SU-DHL-6 (cell line): Measurements from ENCODE around the gene SENP6.

Experiments used
- H2AFZ ChIP-seq: fragments of 200-600 bp; sonication (generic); 2 replicates; pipeline ENCODE4 v1.6.1; 2014; ENCODE audit warnings: low read depth, mild to moderate bottlenecking, moderate library complexity, mixed read lengths, antibody characterized with exemption, low read length; ENCODE audit not compliant: severe bottlenecking
- H3F3A ChIP-seq: fragments of 200-600 bp; shearing (Covaris generic); 2 replicates; pipeline ENCODE4 v1.6.0; 2016; ENCODE audit warnings: antibody characterized with exemption, mild to moderate bottlenecking; ENCODE audit not compliant: insufficient read depth
- H3K27ac ChIP-seq: fragments of 200-600 bp; sonication (generic); 2 replicates; pipeline ENCODE4 v1.5.1; 2016; ENCODE audit warnings: low read depth, mild to moderate bottlenecking, low read length, moderate library complexity, mixed read lengths
- H3K27me3 ChIP-seq: fragments of 200-600 bp; sonication (generic), shearing (Covaris generic); 2 replicates; pipeline ENCODE4 v1.6.0; 2014; ENCODE audit warnings: mild to moderate bottlenecking, low read length
- H3K36me3 ChIP-seq: fragments of 200-600 bp; sonication (generic); 2 replicates; pipeline ENCODE4 v1.6.1; 2014; ENCODE audit warnings: mild to moderate bottlenecking, low read length, mixed read lengths
- H3K4me2 ChIP-seq: fragments of 300-600, 200-600 bp; shearing (Covaris generic), sonication (generic); 2 replicates; pipeline ENCODE4 v1.6.0; 2014; ENCODE audit warnings: low read length, low read depth, mild to moderate bottlenecking; ENCODE audit not compliant: poor library complexity, severe bottlenecking
- H3K4me3 ChIP-seq: fragments of 200-600 bp; sonication (generic); 2 replicates; pipeline ENCODE4 v1.5.1; 2014; ENCODE audit warnings: antibody characterized with exemption, low read length, mild to moderate bottlenecking, mixed read lengths; ENCODE audit not compliant: insufficient read depth, poor library complexity, severe bottlenecking
- H3K79me2 ChIP-seq: fragments of 200-600 bp; sonication (generic); 2 replicates; pipeline ENCODE4 v1.6.1; 2014; ENCODE audit warnings: mild to moderate bottlenecking, low read length, moderate library complexity; ENCODE audit not compliant: insufficient read depth
- H3K9ac ChIP-seq: fragments of 200-600 bp; sonication (generic); 2 replicates; pipeline ENCODE4 v1.7.0; 2014; ENCODE audit warnings: mild to moderate bottlenecking, low read length
- H3K9me2 ChIP-seq: fragments of 200-600 bp; sonication (generic); replicated peaks from 2 replicates; pipeline ENCODE4 v1.6.1; 2014; ENCODE audit warnings: low read length; ENCODE audit not compliant: insufficient read depth
- H3K9me3 ChIP-seq: fragments of 200-600 bp; sonication (generic); 2 replicates; pipeline ENCODE4 v1.6.1; 2014; ENCODE audit warnings: low read length, mixed read lengths; ENCODE audit not compliant: insufficient read depth
- H4K20me1 ChIP-seq: fragments of 200-600 bp; sonication (generic); 2 replicates; pipeline ENCODE4 v1.6.1; 2014; ENCODE audit warnings: low read depth, mild to moderate bottlenecking, antibody characterized with exemption, low read length, moderate library complexity, mixed read lengths
- EZH2phosphoT487 ChIP-seq: fragments of 200-600 bp; sonication (generic), shearing (Covaris generic); conservative IDR thresholded peaks from 2 replicates; pipeline ENCODE4 v1.6.1; 2018; ENCODE audit warnings: mild to moderate bottlenecking, antibody characterized with exemption, low read length, moderate library complexity, mixed read lengths
- TF ChIP-seq, protein P1 (sequence below): fragments of 200-600 bp; sonication (generic); IDR thresholded peaks from one replicate; pipeline ENCODE4 v1.5.1; 2017; ENCODE audit warnings: antibody characterized with exemption, mild to moderate bottlenecking, low read length, moderate library complexity; ENCODE audit not compliant: insufficient read depth, poor library complexity, severe bottlenecking

SENP6 gene

DNA sequence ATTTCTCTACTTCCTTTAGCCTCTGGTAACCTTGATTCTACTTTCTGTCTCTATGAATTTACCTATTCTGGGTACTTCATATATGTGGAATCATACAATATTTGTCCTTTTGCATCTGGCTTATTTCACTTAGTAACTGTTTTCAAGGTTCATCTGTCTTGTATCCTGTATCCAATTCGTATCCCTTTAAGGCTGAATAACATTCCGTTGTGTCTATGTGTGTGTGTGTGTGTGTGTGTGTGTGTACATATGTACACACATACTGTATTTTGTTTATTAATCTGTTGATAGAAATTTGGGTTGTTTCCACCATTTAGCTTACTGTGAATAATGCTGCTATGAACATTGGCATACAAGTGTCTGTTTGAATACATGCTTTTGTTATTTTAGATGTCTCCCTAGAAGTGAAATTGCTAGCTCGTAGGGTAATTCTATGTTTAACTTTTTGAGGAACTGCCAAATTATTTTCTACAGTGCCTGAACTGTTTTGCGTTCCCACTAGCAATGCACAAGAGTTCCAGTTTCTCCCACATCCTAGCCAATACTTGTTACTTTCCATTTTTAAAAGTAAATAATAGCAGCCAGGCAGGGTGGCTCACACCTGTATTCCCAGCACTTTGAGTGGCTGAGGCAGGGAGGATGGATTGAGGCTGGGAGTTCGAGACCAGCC is 17.7 kb downstream of the SENP6 start:
- no peaks in the 10 kb centered on the region for H3F3A ChIP-seq
- peaks cover 82% of the 10 kb centered on the region for H3K79me2 ChIP-seq
- H3K36me3 ChIP-seq: peaks cover 1% of the 10 kb centered on the region; the same call in 1 of the 2 replicates
- TF ChIP-seq EZH2phosphoT487: no peak
- TF ChIP-seq, protein P1, sequence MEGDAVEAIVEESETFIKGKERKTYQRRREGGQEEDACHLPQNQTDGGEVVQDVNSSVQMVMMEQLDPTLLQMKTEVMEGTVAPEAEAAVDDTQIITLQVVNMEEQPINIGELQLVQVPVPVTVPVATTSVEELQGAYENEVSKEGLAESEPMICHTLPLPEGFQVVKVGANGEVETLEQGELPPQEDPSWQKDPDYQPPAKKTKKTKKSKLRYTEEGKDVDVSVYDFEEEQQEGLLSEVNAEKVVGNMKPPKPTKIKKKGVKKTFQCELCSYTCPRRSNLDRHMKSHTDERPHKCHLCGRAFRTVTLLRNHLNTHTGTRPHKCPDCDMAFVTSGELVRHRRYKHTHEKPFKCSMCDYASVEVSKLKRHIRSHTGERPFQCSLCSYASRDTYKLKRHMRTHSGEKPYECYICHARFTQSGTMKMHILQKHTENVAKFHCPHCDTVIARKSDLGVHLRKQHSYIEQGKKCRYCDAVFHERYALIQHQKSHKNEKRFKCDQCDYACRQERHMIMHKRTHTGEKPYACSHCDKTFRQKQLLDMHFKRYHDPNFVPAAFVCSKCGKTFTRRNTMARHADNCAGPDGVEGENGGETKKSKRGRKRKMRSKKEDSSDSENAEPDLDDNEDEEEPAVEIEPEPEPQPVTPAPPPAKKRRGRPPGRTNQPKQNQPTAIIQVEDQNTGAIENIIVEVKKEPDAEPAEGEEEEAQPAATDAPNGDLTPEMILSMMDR: no peak
- no peaks in the 10 kb centered on the region for H3K9me2 ChIP-seq
- H3K27me3 ChIP-seq: no peaks in the 10 kb centered on the region
- H3K27ac ChIP-seq: no peak overlapping the region
- no peak overlapping the region for H3K4me3 ChIP-seq
- no peak overlapping the region for H3K9ac ChIP-seq
- no peak overlapping the region for H2AFZ ChIP-seq
- no peak overlapping the region for H3K4me2 ChIP-seq
- no peaks in the 10 kb centered on the region for H3K9me3 ChIP-seq
- 0 out of 2 replicates have a peak, but pooled peaks cover 5% of the 10 kb centered on the region for H4K20me1 ChIP-seq

DNA sequence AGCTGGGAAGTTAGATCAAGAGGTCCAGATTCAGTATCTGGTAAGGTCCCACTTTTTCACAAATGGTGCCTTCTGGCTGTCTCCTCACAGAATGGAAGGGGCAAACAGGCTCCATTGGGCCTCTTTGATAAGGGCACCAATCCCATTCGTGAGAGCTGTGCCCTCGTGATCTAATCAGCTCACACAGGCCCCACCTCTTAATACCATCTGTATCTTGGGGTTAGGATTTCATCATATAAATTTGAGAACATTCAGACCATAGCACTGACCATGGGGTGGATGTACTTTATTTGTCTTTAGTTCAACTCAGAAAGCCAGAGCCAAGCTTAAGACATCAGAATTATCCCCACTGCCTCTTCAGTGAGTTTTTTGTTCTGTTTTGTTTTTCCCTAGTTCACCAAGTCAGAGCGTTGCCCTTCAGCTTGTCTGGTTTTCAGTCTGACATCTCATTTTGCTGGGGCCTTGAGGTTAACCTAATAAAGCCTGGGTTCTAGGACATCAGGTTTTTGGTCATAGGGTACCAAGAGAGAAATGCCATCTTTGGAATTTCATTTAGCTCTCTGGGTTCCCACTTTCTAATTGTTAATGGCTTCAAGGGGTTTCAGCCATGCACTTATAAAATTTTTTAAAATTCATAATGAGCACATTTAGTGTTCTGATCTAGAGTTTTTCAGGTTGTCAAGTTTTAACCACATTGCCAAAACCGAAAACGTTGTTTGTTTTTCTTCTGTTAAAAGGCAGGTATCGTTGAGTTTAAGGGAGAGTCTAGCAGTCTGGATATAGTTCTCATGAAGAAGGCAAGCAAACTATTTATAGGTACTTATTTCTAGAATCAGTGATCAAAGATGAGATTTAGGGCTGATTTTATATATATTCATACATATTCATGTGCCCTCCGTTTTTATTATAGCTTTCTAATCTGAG is 19.0 kb downstream of the SENP6 start:
- no peaks in the 10 kb centered on the region for H3K27me3 ChIP-seq
- no peak overlapping the region for H3K4me2 ChIP-seq
- H3K9ac ChIP-seq: no peak overlapping the region
- H3K9me3 ChIP-seq: no peaks in the 10 kb centered on the region
- H2AFZ ChIP-seq: no peak overlapping the region
- H4K20me1 ChIP-seq: 0 out of 2 replicates have a peak, but pooled peaks cover 5% of the 10 kb centered on the region
- no peaks in the 10 kb centered on the region for H3K9me2 ChIP-seq
- H3K79me2 ChIP-seq: peaks cover 70% of the 10 kb centered on the region
- no peak overlapping the region for H3K4me3 ChIP-seq
- H3K27ac ChIP-seq: no peak overlapping the region
- H3F3A ChIP-seq: no peaks in the 10 kb centered on the region
- peaks cover 6% of the 10 kb centered on the region; the same call in 1 of the 2 replicates for H3K36me3 ChIP-seq
- no peak for TF ChIP-seq EZH2phosphoT487
- TF ChIP-seq, protein P1: no peak

DNA sequence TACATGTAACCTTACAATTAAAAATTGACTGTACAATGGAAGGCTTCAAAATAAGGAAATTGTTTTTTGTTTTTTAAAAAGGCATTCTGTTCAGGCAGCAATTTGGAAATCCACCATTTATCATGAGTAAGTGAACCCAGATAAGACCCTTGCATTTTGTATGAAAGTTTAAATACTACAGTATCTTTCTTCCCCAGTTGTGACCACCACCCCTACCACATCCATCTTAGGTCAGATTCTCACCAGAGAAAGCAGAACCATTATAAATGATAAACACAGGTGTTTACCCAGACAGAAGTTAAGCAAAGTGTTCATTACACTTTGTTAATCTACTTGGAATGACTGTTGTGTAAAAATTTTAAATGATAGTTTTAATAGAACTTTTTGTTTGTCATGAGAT is 20.2 kb downstream of the SENP6 start:
- Histone ChIP-seq H3K9me2 (no peaks in the 10 kb centered on the region), H3F3A (no peaks in the 10 kb centered on the region), H3K4me3 (no peak overlapping the region), H3K79me2 (peaks cover 64% of the 10 kb centered on the region), H3K27me3 (no peaks in the 10 kb centered on the region), H4K20me1 (0 out of 2 replicates have a peak, but pooled peaks cover 5% of the 10 kb centered on the region), H2AFZ (no peak overlapping the region), H3K27ac (no peak overlapping the region), H3K36me3 (peaks cover 8% of the 10 kb centered on the region; the same call in 1 of the 2 replicates), H3K9ac (no peak overlapping the region), H3K4me2 (no peak overlapping the region), H3K9me3 (no peaks in the 10 kb centered on the region)
- TF ChIP-seq, protein P1: no peak
- TF ChIP-seq EZH2phosphoT487: no peak
